SU-DHL-6 (cell line): ENCODE measurements around the gene SPTLC3.

Source experiments
- H2AFZ ChIP-seq: fragments of 200-600 bp; sonication (generic); 2 replicates; pipeline ENCODE4 v1.6.1; 2014; ENCODE audit warnings: low read depth, mild to moderate bottlenecking, moderate library complexity, mixed read lengths, antibody characterized with exemption, low read length; ENCODE audit not compliant: severe bottlenecking
- H3F3A ChIP-seq: fragments of 200-600 bp; shearing (Covaris generic); 2 replicates; pipeline ENCODE4 v1.6.0; 2016; ENCODE audit warnings: antibody characterized with exemption, mild to moderate bottlenecking; ENCODE audit not compliant: insufficient read depth
- H3K27ac ChIP-seq: fragments of 200-600 bp; sonication (generic); 2 replicates; pipeline ENCODE4 v1.5.1; 2016; ENCODE audit warnings: low read depth, mild to moderate bottlenecking, low read length, moderate library complexity, mixed read lengths
- H3K27me3 ChIP-seq: fragments of 200-600 bp; sonication (generic), shearing (Covaris generic); 2 replicates; pipeline ENCODE4 v1.6.0; 2014; ENCODE audit warnings: mild to moderate bottlenecking, low read length
- H3K36me3 ChIP-seq: fragments of 200-600 bp; sonication (generic); 2 replicates; pipeline ENCODE4 v1.6.1; 2014; ENCODE audit warnings: mild to moderate bottlenecking, low read length, mixed read lengths
- H3K4me2 ChIP-seq: fragments of 300-600, 200-600 bp; shearing (Covaris generic), sonication (generic); 2 replicates; pipeline ENCODE4 v1.6.0; 2014; ENCODE audit warnings: low read length, low read depth, mild to moderate bottlenecking; ENCODE audit not compliant: poor library complexity, severe bottlenecking
- H3K4me3 ChIP-seq: fragments of 200-600 bp; sonication (generic); 2 replicates; pipeline ENCODE4 v1.5.1; 2014; ENCODE audit warnings: antibody characterized with exemption, low read length, mild to moderate bottlenecking, mixed read lengths; ENCODE audit not compliant: insufficient read depth, poor library complexity, severe bottlenecking
- H3K79me2 ChIP-seq: fragments of 200-600 bp; sonication (generic); 2 replicates; pipeline ENCODE4 v1.6.1; 2014; ENCODE audit warnings: mild to moderate bottlenecking, low read length, moderate library complexity; ENCODE audit not compliant: insufficient read depth
- H3K9ac ChIP-seq: fragments of 200-600 bp; sonication (generic); 2 replicates; pipeline ENCODE4 v1.7.0; 2014; ENCODE audit warnings: mild to moderate bottlenecking, low read length
- H3K9me2 ChIP-seq: fragments of 200-600 bp; sonication (generic); replicated peaks from 2 replicates; pipeline ENCODE4 v1.6.1; 2014; ENCODE audit warnings: low read length; ENCODE audit not compliant: insufficient read depth
- H3K9me3 ChIP-seq: fragments of 200-600 bp; sonication (generic); 2 replicates; pipeline ENCODE4 v1.6.1; 2014; ENCODE audit warnings: low read length, mixed read lengths; ENCODE audit not compliant: insufficient read depth
- H4K20me1 ChIP-seq: fragments of 200-600 bp; sonication (generic); 2 replicates; pipeline ENCODE4 v1.6.1; 2014; ENCODE audit warnings: low read depth, mild to moderate bottlenecking, antibody characterized with exemption, low read length, moderate library complexity, mixed read lengths
- CTCF ChIP-seq: fragments of 200-600 bp; sonication (generic); IDR thresholded peaks from one replicate; pipeline ENCODE4 v1.5.1; 2017; ENCODE audit warnings: antibody characterized with exemption, mild to moderate bottlenecking, low read length, moderate library complexity; ENCODE audit not compliant: insufficient read depth, poor library complexity, severe bottlenecking
- EZH2phosphoT487 ChIP-seq: fragments of 200-600 bp; sonication (generic), shearing (Covaris generic); conservative IDR thresholded peaks from 2 replicates; pipeline ENCODE4 v1.6.1; 2018; ENCODE audit warnings: mild to moderate bottlenecking, antibody characterized with exemption, low read length, moderate library complexity, mixed read lengths

SPTLC3 gene

GRCh38 chr20:13037727-13038126 is 29.0 kb downstream of the SPTLC3 start:
- H3F3A ChIP-seq = no peaks in the 10 kb centered on the region
- no peak for TF ChIP-seq CTCF
- TF ChIP-seq EZH2phosphoT487 = no peak
- no peaks in the 10 kb centered on the region for H3K79me2 ChIP-seq

DNA sequence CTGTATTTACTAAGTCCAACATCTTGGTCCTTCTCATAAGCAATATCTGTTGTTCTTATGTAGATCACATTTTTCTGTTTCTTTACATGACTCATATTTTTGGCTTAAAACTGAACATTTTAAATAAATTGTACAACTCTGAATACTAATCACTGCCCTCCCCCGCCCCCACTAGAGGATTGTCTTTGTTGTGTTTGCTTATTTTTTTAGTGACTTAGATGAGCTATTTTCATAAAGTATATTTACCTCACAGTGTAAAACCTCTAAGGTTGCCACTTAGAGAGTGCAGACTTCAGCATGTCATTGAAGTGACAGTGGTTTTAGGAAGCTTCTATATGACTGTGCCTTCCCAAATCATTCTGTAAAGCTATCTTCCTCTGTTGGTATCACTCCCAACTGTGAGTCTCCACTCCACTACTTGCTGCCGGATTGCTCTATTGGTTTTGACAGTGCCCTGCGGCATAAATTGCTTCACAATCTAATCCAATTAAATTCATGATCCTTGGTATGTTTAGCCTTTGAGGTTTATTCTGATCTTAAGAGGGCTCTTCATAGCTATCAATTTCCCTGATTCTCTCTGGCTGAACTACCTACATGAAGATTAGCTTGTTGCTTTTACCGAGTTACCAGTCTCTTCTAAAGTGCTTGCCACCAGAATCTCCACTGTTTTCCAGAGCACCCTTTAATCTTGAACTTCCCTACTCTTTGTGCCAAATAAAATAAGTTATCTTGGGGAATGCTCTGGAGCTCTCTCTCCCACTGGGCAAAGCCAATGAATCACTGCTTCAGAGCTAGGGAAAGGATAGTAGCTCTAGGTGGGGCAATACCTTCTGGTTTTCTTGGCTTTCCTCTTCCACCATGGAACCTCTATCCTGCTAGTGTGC is 33.0 kb downstream of the SPTLC3 start:
- Histone ChIP-seq H3K9me2 (no peaks in the 10 kb centered on the region), H3K27ac (no peak overlapping the region), H4K20me1 (no peaks in the 10 kb centered on the region), H3K36me3 (no peaks in the 10 kb centered on the region), H3K9ac (no peak overlapping the region), H3K79me2 (no peaks in the 10 kb centered on the region), H3K9me3 (no peaks in the 10 kb centered on the region), H3K4me3 (no peak overlapping the region), H3F3A (no peaks in the 10 kb centered on the region), H3K27me3 (no peaks in the 10 kb centered on the region), H2AFZ (no peak overlapping the region), H3K4me2 (no peak overlapping the region)
- TF ChIP-seq EZH2phosphoT487 (no peak), CTCF (no peak)

More at GRCh38 chr20:13037727-13038126, 29.0 kb downstream of the SPTLC3 start:
- Histone ChIP-seq H2AFZ (no peak overlapping the region), H3K9ac (no peak overlapping the region), H3K4me2 (no peak overlapping the region), H3K27me3 (no peaks in the 10 kb centered on the region), H4K20me1 (no peaks in the 10 kb centered on the region), H3K9me3 (no peaks in the 10 kb centered on the region), H3K9me2 (no peaks in the 10 kb centered on the region), H3K27ac (no peak overlapping the region), H3K36me3 (no peaks in the 10 kb centered on the region), H3K4me3 (no peak overlapping the region)

DNA sequence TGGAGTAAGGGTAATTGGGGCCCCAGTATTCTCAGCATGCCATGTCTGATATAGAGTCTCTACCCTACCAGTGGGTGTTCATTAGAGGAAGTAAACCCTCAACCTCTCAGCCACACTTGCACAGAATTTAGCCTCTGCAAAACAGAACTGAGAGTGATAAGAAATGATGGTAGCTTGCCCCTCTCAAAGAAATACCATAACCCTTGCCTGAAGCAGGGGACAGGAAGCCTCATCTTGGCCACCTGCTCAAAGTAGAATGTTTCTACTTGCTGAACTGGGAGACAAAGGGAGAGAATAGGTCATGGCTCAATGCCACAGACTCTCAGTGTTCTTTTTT is 33.7 kb downstream of the SPTLC3 start:
- Histone ChIP-seq H3F3A (no peaks in the 10 kb centered on the region), H3K9me2 (no peaks in the 10 kb centered on the region), H3K4me2 (no peak overlapping the region), H3K79me2 (no peaks in the 10 kb centered on the region), H2AFZ (no peak overlapping the region), H3K36me3 (no peaks in the 10 kb centered on the region), H3K27me3 (no peaks in the 10 kb centered on the region), H3K9ac (no peak overlapping the region), H3K27ac (no peak overlapping the region), H3K9me3 (no peaks in the 10 kb centered on the region), H3K4me3 (no peak overlapping the region), H4K20me1 (no peaks in the 10 kb centered on the region)
- TF ChIP-seq EZH2phosphoT487 = no peak
- no peak for TF ChIP-seq CTCF
